ENCODE results near the gene RTF2.
"Not testable (repeated sequence)": the region's sequence is repeated elsewhere in the genome, so short reads cannot be mapped to it uniquely, and the experiment has no call there.

RTF2 gene

GRCh38 chr20:56487216-56487615 is 18.8 kb downstream of the RTF2 start:
- DNase-seq (ENCODE audit: low read depth in 1 of 2, low spot score in 1 of 2): no peak

- DNase-seq (ENCODE audit: low read depth in 1 of 2, low spot score in 1 of 2): no peak
Measured at GRCh38 chr20:56488566-56488965, 20.1 kb downstream of the RTF2 start.

DNA sequence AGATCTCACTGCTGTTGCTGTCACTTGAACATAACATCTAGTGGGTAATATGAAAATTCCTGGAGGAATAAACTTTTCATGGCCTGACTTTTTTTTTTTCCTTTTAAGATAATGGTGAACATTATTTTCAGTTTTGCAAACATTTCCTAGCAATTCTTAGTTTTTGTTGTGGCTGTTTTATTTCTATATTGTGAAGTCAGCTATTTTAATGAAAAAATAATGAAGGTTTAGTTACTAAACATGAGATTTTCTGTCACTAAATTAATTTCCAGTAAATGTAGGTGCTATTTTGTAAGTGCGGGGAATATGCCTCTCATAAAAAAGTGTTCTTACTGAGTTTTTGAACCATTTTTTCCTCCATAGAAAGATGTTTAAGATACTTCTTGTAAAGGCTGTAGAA is 32.7 kb downstream of the RTF2 start:
- no peak for DNase-seq (ENCODE audit: low read depth in 1 of 2, low spot score in 1 of 2)

GRCh38 chr20:56503916-56504315 is 35.5 kb downstream of the RTF2 start:
- no peak for DNase-seq (ENCODE audit: low read depth in 1 of 2, low spot score in 1 of 2)

DNA sequence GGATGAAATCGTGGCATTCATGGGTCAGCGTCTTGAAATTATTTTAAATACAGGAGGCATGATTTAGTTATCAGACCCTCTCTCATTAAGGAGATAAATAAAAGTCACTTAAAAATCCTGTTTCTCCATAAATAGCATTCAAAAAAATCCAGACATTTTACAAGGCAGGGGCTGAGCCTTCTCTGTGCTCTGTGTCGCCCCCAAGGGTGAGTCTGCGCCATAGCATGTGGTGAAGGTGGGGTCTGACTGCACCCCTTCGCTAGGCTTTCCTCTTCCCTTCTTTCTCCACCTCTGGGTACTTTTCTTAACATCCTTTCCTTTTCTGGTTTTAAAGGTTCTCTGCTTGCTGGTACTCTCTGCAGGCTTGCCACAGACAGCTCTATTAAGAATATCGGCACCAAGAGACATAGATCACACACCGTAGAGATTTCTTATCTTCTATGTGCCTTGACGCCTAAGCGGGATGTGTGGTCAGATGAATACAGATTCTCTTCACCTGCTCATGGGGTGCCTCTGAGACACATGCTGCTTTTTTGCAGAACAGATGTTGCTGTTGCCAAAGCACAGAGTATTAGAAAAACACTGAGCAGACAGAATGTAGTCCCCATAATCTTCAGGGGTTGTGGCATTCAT is 36.1 kb downstream of the RTF2 start:
- no peak for DNase-seq (ENCODE audit: low read depth in 1 of 2, low spot score in 1 of 2)

GRCh38 chr20:56506103-56506502 is 37.7 kb downstream of the RTF2 start:
- no peak for DNase-seq (ENCODE audit: low read depth in 1 of 2, low spot score in 1 of 2)

DNA sequence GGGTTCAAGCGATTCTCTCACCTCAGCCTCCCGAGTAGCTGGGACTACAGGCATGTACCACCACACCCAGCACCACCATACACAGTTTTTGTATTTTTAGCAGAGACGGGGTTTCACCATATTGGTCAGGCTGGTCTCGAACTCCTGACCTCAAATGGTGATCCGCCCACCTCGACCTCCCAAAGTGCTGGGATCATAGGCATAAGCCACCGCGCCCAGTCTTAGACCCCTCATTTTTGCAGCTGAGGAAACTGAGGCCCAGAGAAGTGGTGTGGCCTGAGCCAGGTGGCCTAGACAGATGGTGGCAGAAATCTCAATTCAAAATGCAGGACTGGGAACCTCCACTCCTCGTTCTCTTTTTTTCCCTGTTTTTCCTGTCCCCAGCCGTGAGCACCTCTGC is 43.5 kb downstream of the RTF2 start:
- no peak for DNase-seq (ENCODE audit: low read depth in 1 of 2, low spot score in 1 of 2)

DNA sequence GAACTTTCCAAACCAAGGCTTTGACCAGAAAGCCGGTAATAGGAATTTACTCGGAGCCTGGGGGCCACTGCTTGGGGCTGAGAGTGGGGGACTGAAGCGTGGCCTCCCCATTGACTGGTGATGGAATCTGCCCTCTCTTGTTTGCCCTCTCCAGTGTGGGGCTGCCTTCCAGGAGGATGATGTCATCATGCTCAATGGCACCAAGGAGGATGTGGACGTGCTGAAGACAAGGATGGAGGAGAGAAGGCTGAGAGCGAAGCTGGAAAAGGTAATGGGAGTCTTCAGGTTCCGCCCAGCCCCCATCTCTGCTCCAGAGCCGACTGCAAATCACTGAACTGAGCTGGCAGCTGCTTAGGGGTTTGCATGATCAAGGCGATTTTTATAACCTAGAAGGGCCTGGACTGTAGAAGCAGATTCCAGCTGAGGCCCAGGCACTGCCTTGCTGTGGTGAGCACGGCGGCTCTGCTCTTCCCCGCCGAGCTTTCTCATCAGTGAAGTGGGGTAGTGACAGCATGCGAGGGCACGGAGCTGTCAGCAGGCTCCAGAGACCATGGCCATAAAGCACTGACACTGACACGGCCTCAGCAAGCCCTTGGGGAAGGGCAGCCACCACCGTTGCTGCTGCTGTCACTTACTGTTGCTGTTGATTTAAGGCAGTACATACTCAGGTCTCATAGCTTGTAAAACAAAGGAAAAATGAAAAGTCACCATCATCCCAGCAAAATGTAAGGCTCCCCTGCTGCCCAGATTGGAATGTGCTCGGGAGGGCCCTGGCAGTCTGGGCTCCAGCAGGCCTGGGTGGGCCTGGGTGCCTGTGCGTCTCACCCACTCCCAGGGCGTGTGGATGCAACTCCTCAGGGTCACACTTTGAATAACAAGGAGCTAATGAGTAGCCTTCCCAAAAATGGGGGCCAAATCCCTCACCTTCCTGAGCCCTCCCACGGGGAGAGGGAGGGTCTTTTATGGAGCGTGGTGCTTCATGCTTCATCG is 45.0 kb downstream of the RTF2 start:
- DNase-seq (ENCODE audit: low read depth in 1 of 2, low spot score in 1 of 2): no peak

- DNase-seq (ENCODE audit: low read depth in 1 of 2, low spot score in 1 of 2): no peak
Measured at GRCh38 chr20:56516631-56517030, 48.2 kb downstream of the RTF2 start.

GRCh38 chr20:56517211-56517610 is 48.8 kb downstream of the RTF2 start:
- DNase-seq (ENCODE audit: low read depth in 1 of 2, low spot score in 1 of 2): no peak

- no peak for DNase-seq (ENCODE audit: low read depth in 1 of 2, low spot score in 1 of 2)
Measured at GRCh38 chr20:56517641-56518040, 49.2 kb downstream of the RTF2 start.

GRCh38 chr20:56518126-56518525 is 49.7 kb downstream of the RTF2 start:
- no peak for DNase-seq (ENCODE audit: low read depth in 1 of 2, low spot score in 1 of 2)

DNA sequence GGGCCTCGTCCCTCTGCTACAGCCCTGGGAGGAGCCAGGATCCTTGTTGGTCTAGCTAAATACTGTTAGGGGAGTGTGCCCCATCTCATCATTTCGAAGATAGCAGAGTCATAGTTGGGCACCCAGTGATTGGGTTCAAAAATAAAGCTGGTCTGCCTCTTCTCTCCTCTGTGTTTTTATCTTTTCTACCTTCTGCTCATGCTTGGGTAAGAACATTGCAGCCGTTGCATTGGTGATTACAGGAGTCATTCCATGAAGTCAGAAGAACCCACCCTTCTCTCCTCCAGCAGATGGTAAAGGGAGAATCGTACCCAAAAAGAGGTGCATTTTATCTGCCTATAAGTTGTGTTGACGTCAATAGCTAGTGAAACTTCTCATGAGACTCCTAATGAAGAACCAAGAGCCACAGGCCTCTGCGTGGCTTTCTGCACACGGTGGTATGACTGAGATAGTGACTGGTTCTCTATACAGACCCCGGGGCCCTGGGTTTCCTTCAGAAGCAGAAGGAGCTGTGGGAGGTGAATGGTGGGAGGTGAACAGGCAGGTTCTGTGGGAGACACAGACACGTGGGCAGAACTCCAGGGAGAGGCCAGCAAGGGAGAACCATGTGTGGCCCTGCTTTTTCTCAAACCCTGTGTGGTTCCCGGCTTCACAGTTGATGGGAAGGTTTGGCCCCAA is 50.4 kb downstream of the RTF2 start:
- no peak for DNase-seq (ENCODE audit: low read depth in 1 of 2, low spot score in 1 of 2)

DNA sequence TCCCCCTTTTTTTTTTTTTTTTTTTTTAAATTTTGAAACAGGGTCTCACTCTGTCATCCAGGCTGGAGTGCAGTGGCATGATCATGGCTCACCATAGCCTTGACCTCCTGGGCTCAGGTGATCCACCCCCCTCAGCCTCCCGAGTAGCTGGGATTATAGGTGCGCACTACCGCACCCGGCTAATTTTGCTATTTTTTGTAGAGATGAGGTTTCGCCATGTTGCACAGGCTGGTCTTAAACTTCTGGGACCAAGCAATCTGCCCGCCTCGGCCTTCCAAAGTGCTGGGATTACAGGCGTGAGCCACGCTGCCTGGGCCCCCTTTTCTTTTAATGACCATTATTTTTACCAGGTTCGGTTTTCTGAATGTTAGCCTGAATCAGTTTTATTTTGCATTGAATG is 51.1 kb downstream of the RTF2 start:
- no peak for DNase-seq (ENCODE audit: low read depth in 1 of 2, low spot score in 1 of 2)

DNA sequence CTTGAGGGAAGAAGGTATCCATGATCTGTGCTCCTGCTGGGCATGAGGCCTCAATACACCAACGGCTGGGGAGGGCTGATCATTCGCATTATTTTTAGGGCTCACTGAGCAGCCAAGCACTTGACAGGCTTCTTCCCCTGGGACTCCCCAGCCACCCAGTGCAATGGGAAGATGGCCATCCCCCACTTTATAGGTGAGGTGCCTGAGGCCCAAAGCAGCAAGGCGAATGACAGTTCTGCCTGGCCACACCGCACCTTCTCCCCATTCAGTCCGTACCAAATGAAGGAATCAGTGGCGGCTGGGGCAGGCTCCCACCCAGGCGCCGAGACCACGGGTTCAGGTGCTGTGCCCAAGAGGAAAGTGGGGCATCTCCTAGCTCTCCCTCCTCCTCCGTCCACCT is 51.8 kb downstream of the RTF2 start:
- DNase-seq (ENCODE audit: low read depth in 1 of 2, low spot score in 1 of 2): no peak

DNA sequence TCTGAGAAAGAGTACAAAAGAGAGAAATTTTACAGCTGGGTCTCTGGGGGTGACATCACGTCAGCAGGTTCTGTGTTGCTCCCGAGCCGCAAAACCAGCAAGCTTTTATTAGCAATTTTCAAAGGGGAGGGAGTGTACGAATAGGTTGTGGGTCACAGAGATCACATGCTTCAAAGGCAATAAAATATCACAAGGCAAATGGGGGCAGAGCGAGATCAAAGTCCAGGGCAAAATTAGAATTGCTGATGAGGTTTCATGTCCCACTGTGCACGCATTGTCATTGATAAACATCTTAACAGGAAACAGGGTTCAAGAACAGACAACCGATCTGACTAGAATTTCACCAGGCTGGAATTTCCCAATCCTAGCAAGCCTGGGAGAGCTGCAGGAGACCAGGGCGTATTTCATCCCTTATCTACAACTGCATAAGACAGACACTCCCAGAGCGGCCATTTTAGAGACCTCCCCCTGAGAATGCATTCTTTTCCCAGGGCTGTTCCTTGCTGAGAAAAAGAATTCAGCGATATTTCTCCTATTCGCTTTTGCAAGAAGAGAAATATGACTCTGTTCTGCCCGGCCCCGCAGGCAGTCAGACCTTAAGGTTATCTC is 52.4 kb downstream of the RTF2 start:
- not testable (repeated sequence) for DNase-seq (ENCODE audit: low read depth in 1 of 2, low spot score in 1 of 2)

DNA sequence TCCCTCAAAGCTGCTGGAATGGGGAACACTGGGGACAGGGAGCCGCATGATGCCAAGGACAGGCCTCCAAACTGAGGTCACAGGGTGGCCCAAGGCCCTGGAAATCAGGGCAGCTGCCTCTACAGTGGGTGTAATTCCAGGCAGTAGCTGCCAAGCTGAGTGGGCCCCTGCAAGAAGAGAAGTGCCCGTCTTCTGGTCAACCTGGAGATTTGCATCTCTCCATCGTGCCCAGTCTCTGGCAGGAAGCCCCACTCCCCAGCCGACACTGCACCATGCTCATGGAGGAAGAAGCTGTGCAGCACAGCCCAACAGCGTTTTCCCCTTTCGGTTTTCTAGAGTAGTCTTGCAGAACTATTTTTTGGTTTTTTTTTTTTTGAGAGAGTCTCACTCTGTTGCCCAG is 53.9 kb downstream of the RTF2 start:
- no peak for DNase-seq (ENCODE audit: low read depth in 1 of 2, low spot score in 1 of 2)

- not testable (repeated sequence) for DNase-seq (ENCODE audit: low read depth in 1 of 2, low spot score in 1 of 2)
Measured at GRCh38 chr20:56524444-56524843, 56.0 kb downstream of the RTF2 start, which contains the start of gene FAM209A. TSS of gene FAM209A (plus strand) at chr20:56524744. CDS start at chr20:56524809, 65 bp downstream.

GRCh38 chr20:56527521-56527920 is 59.1 kb downstream of the RTF2 start:
- DNase-seq (ENCODE audit: low read depth in 1 of 2, low spot score in 1 of 2): no peak

GRCh38 chr20:56532946-56533345 is 64.5 kb downstream of the RTF2 start, which contains the start of gene FAM209B:
TSS of gene FAM209B (plus strand) at chr20:56533246. CDS start at chr20:56533342, 96 bp downstream.
- not testable (repeated sequence) for DNase-seq (ENCODE audit: low read depth in 1 of 2, low spot score in 1 of 2)

DNA sequence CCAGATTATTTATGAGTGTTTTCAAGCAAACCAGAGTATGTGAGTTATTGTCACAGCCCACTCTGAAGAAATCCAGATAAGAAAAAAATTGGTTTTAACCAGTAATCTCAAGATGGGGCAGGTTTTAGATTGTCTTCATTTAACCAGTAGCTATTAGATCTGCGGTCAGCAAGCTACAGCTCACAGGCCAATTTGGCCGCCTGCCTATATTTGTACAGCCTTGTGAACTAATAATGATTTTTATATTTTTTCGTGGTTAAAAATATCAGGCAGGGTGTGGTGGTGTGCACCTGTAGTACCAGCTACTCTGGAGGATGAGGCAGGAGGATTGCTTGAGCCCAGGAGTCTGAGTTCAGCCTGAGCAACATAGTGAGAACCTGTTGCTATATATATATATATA is 69.6 kb downstream of the RTF2 start:
- DNase-seq (ENCODE audit: low read depth in 1 of 2, low spot score in 1 of 2): no peak

All from stimulated activated CD4-positive, alpha-beta T cell treated with anti-CD3 and anti-CD28 coated beads, Interleukin-15, amount 100 ng/mL, for 1 hour (primary cell).